Umbilical cord (tissue), 2 donors: ENCODE results near the gene CST3. TPM values are rescaled to one million over a fixed set of nuclear protein-coding genes. Genes with fewer than 3 reads are reported as not detected.

Experiments
- DNase-seq: peaks from one replicate; pipeline ENCODE4 v3.0.0-alpha.2; 2015; ENCODE audit warnings: low spot score
- total RNA-seq: library from RNA; depleted of rRNA; stranded (reverse); fragments of >200 nt; gene quantifications from one replicate; pipeline ENCODE4 v1.2.3, GENCODE V29; 2014; ENCODE audit warnings: low replicate concordance; ENCODE audit not compliant: insufficient read depth

Gene CST3
- total RNA-seq, 1 donor from 2014 or later = 92.7 TPM

- no peak for DNase-seq
These were observed 34.4 kb downstream of the CST3 start for GRCh38 chr20:23603321-23603720.

DNA sequence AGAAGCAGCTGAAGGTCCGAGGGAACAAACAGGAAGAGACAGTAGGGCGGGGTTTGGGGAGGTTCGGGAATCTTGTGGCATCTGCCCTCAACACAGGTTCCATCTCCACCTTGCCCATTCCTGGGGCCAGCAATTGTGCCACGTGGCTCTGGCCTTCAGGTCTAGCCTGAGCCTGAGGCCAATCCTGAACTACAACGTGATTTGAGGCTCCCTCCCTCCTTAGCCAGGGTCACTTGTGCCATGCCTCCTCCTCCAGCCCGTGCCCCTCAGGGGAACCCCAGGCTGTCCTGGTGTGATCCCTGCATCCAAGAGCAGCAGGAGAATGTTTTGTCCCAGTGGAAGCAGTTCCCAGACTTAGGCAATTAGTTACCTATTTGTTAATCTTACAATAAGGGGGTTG, 35.1 kb downstream of the CST3 start:
- no peak for DNase-seq

GRCh38 chr20:23602241-23602640, 35.5 kb downstream of the CST3 start:
- no peak for DNase-seq

- DNase-seq = no peak
These were observed 36.0 kb downstream of the CST3 start for GRCh38 chr20:23601715-23602114.

- DNase-seq = no peak
These were observed 39.3 kb downstream of the CST3 start for GRCh38 chr20:23598481-23598880.

- DNase-seq = peak; percentile 84
These were observed 41.0 kb downstream of the CST3 start for GRCh38 chr20:23596579-23597250.

- DNase-seq = no peak
These were observed 41.8 kb downstream of the CST3 start for GRCh38 chr20:23595941-23596340.

DNA sequence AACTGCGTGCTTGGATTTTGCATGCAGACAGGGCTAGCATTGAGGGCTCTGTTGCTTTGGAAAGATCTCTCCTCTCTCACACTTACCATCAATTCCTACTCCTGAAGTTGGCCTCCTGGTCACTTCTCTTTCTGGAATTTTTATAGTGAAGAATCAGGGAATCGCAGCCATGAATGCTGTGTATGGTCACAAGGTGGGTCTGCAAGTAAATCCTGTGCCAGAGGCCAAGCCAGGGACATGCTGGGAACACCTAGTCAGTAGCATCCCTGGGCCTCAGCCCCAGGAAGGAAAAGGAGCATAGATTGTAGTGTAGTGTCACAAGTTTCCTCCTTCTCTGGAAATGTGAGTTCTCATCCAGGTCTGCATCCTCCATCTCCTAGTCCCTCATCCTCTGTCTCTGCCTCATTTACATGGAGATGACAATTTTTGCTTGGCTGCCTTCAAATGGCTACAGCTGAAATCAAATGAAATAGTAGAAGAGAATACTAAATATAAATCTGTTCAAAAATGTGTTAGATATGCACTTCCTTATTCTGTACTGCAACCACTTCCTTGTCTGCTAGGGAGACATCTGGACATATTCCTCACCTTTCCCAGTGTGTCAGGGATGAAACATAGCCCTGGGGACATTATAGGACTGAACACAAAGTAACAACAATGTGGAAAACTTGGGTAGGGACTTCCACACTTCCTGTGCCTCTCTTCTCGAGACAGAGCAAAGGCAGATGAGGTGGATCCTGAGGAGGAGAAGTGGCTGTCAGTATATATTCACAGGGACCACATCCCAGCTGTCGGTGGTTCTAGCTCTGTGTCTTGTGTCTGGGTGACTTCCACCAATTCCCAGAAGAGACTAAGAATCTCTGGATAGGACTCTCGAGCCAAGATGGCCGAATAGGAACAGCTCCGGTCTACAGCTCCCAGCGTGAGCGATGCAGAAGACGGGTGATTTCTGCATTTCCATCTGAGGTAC, 49.0 kb downstream of the CST3 start:
- DNase-seq = no peak

DNA sequence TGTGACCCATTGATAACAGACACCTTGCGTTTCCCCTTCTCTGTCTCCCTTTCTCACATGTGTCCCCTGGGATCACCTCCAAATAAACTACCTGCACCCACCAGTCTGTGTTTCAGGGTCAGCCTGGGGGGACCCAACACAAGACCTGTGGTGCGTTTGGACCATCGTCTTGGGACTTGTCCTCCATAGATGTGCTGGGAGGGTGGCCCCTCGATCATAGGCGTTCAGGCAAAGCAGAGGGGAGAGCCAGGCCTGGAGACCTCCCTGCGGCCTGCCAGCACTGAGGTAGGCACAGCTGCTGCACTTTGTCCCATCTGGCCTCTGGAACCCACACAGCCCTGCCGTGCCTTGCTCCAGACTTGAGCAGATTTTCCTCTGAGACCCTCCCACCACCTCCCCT, 50.1 kb downstream of the CST3 start:
- DNase-seq = no peak

GRCh38 chr20:23586735-23587525, 50.8 kb downstream of the CST3 start:
- DNase-seq = no peak

DNA sequence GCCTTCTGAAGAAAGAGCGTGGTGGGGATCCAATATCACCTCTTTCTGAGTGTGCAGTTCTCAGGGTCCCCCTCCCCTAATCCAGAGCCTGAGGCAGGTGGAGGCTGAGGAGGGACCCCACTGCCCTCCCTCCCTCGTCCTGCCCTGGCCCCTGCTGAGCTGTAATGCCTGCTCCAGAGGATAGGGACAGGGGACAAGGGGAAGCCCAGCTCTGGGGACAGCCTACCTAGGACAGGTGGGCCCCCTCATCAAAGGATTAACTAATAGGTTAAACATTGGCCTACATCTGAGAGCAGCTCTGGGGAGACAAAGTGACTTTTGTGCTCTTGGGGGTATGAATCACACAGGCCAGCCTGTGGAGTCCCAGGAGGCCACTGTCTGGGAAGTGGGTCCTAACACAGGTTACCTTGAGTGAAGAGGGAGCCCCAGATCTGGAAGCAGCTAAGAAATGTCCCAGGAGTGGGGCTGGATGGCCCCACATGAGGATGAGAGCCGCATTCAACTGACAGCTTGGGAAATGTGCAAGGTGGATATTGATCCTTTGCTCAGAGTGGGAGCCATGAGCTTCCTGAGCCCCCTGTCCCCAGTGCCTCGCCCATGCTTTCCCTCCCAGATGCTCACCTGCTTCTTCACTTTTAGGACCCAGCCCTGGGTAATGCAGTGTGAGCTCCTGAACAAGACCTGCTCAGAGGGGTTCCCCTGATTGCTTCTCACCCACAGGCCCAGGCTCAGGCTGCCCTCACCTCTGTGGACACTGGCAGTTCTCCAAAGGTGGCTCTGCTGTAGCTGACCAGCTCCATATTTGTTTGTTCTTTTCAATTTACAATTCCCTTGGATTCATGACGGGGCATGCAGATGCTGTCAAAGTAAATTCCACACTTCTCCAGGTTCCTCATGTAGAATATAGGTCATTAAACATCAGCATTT, 51.7 kb downstream of the CST3 start:
- no peak for DNase-seq

DNA sequence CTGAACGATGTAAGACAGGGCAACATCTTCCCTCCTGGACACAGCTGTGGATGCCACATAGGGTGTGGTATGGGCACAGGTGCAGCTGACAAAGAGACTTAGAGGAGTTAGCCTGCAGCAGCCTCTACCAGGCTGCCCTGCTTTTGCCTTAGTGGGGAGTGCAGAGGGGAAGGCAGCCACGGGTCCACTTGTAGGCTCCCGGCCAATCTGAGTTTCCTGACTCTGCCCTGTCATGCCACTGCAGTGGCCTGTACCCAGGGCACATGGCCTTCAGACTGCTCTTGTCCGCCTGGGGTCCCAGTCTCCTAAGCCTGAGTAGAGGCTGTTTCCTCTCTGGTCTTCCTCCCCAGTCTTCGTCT, 52.3 kb downstream of the CST3 start:
- no peak for DNase-seq

DNA sequence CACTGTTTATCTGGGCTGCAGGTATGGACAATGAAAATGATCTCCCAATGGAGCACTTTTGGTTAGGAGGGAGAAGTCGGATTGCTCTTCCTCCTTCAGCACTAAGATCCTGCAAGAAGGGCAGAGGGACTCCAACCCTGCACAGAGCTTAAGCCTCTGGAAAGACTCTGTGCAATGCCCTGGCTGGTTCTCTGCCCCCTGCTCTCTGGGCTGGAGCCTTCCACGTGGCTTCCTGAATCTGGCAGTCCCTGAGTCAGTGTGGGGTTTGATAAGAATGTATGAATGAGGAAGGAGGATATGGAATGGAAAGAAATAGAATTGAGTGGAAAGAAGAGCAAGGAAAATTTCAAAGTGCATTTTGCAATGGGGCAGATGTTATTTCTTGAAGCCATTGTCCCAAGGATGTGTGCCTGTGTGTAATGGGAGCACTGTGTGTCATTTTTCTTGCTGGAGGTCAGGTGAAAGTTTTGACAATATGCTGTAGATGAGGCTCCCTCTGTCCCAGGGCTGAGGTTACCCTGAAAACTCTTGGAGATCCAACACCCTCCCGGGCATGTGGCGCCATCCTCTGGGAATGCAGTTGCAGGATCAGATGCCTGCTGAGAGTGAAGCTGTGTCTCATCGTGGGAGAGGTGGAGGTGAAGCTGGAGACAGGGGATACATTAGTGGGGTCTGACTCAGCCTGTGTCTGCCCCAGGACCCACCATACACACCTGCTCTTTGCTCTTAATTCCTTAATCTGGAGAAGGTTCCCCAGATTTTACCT, 53.1 kb downstream of the CST3 start:
- DNase-seq = no peak

Other genes with a start within 250 kb of the CST3 start
- 26.5 TPM for gene NAPB, start 216.5 kb downstream of the CST3 start, total RNA-seq
- not detected for gene CSTL1, start 198.3 kb downstream of the CST3 start, total RNA-seq
- not detected for gene CST11, start 185.1 kb downstream of the CST3 start, total RNA-seq
- gene CST8, start 146.8 kb downstream of the CST3 start, total RNA-seq = not detected
- 0.96 TPM for gene CST9L, start 69.5 kb downstream of the CST3 start, total RNA-seq
- gene CST9, start 32.0 kb downstream of the CST3 start, total RNA-seq = not detected
- gene CST4, start 51.1 kb upstream of the CST3 start, total RNA-seq = not detected
- gene CST1, start 113.0 kb upstream of the CST3 start, total RNA-seq = not detected
- not detected for gene CST2, start 188.8 kb upstream of the CST3 start, total RNA-seq
- gene CST5, start 241.8 kb upstream of the CST3 start, total RNA-seq = not detected